Ovary (tissue), 3 donors: ENCODE measurements around the gene SEMA3G.

Experiments
- CTCF ChIP-seq, 3 donors: fragments of 450-650 bp in 2 of 3; fragments of 200-600 bp in 1 of 3; IDR thresholded peaks; one replicate each; pipeline versions ENCODE4 v1.5.1 to v1.8.0; 2016 to 2022; ENCODE audit warnings: antibody characterized with exemption in 3 of 3, mild to moderate bottlenecking in 1 of 3
- POLR2A ChIP-seq: fragments of 450-650 bp; IDR thresholded peaks from one replicate; pipeline ENCODE4 v1.6.1; 2017; ENCODE audit warnings: antibody characterized with exemption, mild to moderate bottlenecking, moderate library complexity
- donor health status: DM: no; HTN: no; CAD: no.

- TF ChIP-seq CTCF (IDR thresholded peaks at IDR 0.05) (no peak), POLR2A (no peak)
Measured at GRCh38 chr3:52422669-52423068, 22.2 kb downstream of the SEMA3G start.
